ENCODE results near the gene CARNS1.

The CARNS1 gene

DNA sequence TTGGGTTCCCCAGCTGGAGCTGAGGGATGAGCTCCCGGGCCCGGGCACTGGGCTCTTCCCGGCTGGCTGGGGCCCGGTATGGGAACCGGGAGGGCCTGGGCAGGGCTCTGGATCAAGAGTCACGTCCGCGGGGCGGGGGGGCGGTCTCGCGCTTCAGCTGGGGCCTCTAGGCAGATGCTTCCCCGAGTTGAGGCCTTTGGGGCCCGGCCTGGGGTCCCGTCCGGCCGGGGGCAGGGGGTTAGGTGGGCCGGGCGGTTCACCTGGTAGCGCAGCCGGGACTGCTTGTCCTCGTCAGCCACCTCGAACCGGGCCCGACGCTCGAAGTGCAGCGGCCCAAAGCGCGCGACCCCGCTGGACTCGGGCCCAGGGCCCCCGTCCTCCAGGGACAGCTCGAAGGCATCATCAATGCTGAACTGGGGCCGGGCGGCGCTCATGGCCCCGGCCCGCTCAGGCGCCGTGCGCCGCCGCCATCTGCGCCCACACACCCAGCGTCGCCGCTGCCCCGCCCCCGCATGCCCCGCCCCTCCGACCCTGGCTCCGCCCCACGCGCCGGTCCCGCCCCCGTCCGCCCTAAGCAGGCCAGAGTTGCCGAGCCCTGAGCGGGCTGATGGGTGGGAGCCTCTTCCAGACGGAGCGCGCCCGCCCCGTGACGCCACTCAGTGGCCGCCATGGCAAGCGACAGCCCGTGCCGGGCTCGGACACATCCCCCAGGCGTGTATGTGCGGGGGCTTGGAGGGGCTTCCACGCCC is 53.5 kb downstream of the CARNS1 start, which contains the start of gene TMEM134:
TSS of gene TMEM134 (minus strand) at position 493 of the 749 bp plus-strand sequence. CDS start at position 434, 59 bp downstream.
- DNase-seq: peak; percentile 89

DNA sequence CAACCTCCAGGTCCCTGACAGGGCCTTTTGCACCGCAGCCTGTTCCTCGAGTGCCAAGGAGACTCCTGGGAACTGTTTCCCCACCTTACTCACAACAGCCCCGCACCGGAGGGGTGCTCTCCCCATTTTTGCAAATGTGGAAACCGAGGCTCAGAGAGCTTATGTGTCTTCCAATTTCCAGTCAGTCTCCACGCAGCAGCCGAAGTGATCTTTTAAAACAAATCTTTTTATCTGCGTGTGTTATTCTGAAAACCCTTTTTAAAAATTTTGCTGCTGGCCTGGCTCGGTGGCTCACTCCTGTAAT is 54.0 kb downstream of the CARNS1 start:
- no peak for DNase-seq

- no peak for DNase-seq
Observed at GRCh38 chr11:67470337-67471002, 55.0 kb downstream of the CARNS1 start.

- no peak for DNase-seq
Observed at GRCh38 chr11:67472882-67473281, 57.4 kb downstream of the CARNS1 start.

Measured in NCI-H2081 (cell line).